Measurements from ENCODE around the gene GSTA3.
"Not testable (repeated sequence)": the region's sequence is repeated elsewhere in the genome, so short reads cannot be mapped to it uniquely, and the experiment has no call there.

The GSTA3 gene

DNA sequence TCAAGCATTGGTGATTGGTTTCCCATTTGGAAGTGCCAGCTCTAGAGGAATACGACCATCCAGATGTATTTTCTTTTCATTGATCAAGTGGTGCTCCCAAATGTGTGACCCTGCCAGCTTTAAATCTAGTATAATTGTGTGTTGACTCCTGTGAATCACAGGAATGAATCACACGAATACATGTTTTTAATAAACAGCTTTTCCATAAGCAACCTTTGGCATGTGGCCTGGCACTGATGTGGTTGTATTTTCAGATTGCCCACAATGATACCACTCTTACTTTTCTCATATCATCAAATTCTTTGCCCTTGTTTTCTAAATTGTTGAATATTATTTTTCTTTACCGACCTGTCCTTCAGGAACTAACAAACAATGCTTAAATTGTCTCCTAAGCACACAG, 367 bp downstream of the GSTA3 start:
- H3K4me3 ChIP-seq (ENCODE audit: low read depth, low read length) = no peak overlapping the region
- H3K4me1 ChIP-seq (ENCODE audit: control insufficient read depth, insufficient read depth, low read length) = no peaks in the 10 kb centered on the region
- CTCF ChIA-PET = interaction anchor here (0.5 kb wide), 1 partner anchor 578 kb away, joined by 4 read pairs; no protein-coding TSS in a partner anchor

DNA sequence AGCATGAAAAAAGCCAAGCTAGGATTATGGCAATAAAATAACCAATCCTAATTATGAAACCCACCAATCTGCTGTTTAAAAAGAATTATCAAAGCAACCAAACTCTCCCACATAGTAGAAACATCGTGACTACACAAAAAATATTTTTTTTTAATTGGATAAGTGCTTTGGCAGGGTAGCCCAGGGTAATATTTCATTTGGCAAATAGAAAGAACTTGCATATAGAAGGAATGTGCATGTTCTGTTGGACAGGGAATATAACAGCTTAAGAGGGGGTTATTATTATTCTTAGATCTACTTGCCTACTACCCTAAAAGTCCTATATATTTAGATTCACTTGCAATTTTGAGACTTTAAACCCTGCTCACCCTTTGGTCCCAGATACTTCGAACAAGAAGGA, 972 bp downstream of the GSTA3 start:
- Histone ChIP-seq H3K27ac (ENCODE audit: extremely low read depth, low read depth, low read length) (no peak overlapping the region), H3K9me3 (ENCODE audit: control insufficient read depth, insufficient read depth, low read depth, low read length) (no peaks in the 10 kb centered on the region), H3K4me1 (ENCODE audit: control insufficient read depth, insufficient read depth, low read length) (no peaks in the 10 kb centered on the region), H3K4me3 (ENCODE audit: low read depth, low read length) (no peak overlapping the region), H3K36me3 (ENCODE audit: control insufficient read depth in 2 of 2, insufficient read depth in 1 of 2, low read length in 2 of 2) (no peaks in the 10 kb centered on the region)
- no peak for TF ChIP-seq KLF10 (tag by site-specific recombination; IDR thresholded peaks at IDR 0.05)
- TF ChIP-seq, protein P1, sequence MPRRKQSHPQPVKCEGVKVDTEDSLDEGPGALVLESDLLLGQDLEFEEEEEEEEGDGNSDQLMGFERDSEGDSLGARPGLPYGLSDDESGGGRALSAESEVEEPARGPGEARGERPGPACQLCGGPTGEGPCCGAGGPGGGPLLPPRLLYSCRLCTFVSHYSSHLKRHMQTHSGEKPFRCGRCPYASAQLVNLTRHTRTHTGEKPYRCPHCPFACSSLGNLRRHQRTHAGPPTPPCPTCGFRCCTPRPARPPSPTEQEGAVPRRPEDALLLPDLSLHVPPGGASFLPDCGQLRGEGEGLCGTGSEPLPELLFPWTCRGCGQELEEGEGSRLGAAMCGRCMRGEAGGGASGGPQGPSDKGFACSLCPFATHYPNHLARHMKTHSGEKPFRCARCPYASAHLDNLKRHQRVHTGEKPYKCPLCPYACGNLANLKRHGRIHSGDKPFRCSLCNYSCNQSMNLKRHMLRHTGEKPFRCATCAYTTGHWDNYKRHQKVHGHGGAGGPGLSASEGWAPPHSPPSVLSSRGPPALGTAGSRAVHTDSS (tag by site-specific recombination; IDR thresholded peaks at IDR 0.05) = peak; percentile 20; the same call in 1 of the 2 replicates
- no peak for TF ChIP-seq ZNF155 (tag by site-specific recombination; IDR thresholded peaks at IDR 0.05)
- ChIA-PET POLR2A (no interaction called here), CTCF (interaction anchor here (0.5 to 0.6 kb wide), 3 partner anchors 10 to 579 kb away, joined by 3 to 4 read pairs (median 3); no protein-coding TSS in a partner anchor)

More for the DNA sequence above, 367 bp downstream of the GSTA3 start:
- H3K36me3 ChIP-seq (ENCODE audit: control insufficient read depth in 2 of 2, insufficient read depth in 1 of 2, low read length in 2 of 2) = no peaks in the 10 kb centered on the region
- H3K27ac ChIP-seq (ENCODE audit: extremely low read depth, low read depth, low read length) = no peak overlapping the region
- H3K9me3 ChIP-seq (ENCODE audit: control insufficient read depth, insufficient read depth, low read depth, low read length) = no peaks in the 10 kb centered on the region
- no peak for TF ChIP-seq ZNF223 (tag by site-specific recombination; IDR thresholded peaks at IDR 0.05)
- TF ChIP-seq ZNF140 (tag by site-specific recombination; IDR thresholded peaks at IDR 0.05) = no peak
- POLR2A ChIA-PET = no interaction called here

DNA sequence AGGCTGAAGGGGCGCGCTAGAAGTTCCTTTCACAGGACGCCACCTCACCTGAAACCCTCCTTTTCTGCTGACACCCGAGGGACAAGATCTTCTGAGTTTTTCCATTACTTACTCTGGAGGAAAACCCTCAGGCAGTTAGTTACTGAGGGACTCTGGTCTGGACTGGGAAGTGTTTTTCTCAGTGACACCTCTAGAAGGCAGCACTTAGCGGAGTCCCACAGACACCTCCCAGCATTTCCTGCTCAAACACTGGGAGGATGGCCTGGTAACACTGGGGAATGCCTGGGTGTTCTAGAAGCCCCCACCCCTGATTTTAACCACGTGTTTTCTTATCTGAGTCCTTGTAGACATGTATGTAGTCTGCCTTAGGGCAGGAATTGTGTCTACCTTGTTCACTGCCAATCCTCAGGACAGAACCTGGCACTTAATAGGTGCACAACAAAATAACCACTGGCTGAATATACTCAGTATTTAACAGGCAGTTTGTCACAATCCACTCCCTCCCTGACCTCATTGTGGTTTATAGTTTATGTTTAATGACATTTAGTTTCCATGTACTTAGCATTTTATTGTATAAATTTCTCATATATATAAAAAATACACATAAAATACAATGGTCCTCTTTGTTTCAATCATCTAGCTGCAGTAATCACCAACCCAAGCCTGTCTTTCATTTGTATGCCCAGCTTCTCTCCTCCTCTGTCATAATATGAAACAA, 4.8 kb downstream of the GSTA3 start:
- POLR2A ChIA-PET = no interaction called here

DNA sequence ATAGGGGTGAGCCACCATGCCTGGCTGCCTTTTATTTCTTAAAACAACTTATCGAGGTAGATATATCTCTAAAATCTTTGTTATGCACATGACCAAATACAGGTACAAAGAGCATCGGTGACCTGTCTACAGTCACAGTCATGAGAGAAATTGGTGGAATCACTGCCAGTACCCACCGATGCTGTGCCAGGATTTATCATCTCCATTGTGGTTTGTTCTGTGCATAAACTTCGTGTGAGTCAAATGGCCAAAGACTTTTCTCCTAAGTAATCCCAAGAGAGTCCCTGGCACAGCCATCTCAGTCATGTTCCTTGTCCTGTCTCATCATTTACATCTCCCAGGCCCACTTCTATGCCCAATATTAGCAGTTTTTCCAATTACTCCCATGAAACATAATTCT, 9.0 kb downstream of the GSTA3 start:
- ChIA-PET POLR2A (no interaction called here), CTCF (no interaction called here)
- H3K4me1 ChIP-seq (ENCODE audit: control insufficient read depth, insufficient read depth, low read length) = no peaks in the 10 kb centered on the region
- H3K9me3 ChIP-seq (ENCODE audit: control insufficient read depth, insufficient read depth, low read depth, low read length) = no peaks in the 10 kb centered on the region
- no peak overlapping the region for H3K27ac ChIP-seq (ENCODE audit: extremely low read depth, low read depth, low read length)
- H3K36me3 ChIP-seq (ENCODE audit: control insufficient read depth in 2 of 2, insufficient read depth in 1 of 2, low read length in 2 of 2) = no peaks in the 10 kb centered on the region
- no peak overlapping the region for H3K4me3 ChIP-seq (ENCODE audit: low read depth, low read length)
- TF ChIP-seq ZNF350 (tag by site-specific recombination; IDR thresholded peaks at IDR 0.05) = no peak

More for the DNA sequence above, 4.8 kb downstream of the GSTA3 start:
- no peaks in the 10 kb centered on the region for H3K9me3 ChIP-seq (ENCODE audit: control insufficient read depth, insufficient read depth, low read depth, low read length)
- H3K27ac ChIP-seq (ENCODE audit: extremely low read depth, low read depth, low read length) = no peak overlapping the region
- H3K4me3 ChIP-seq (ENCODE audit: low read depth, low read length) = no peak overlapping the region
- no peaks in the 10 kb centered on the region for H3K36me3 ChIP-seq (ENCODE audit: control insufficient read depth in 2 of 2, insufficient read depth in 1 of 2, low read length in 2 of 2)
- CTCF ChIA-PET = interaction anchor here (0.7 to 1.0 kb wide), 2 partner anchors 49 to 90 kb away, joined by 3 read pairs; no protein-coding TSS in a partner anchor
- no peak for TF ChIP-seq SCRT1 (tag by site-specific recombination; IDR thresholded peaks at IDR 0.05; ENCODE audit: borderline replicate concordance)
- 0 out of 2 replicates have a peak, but pooled peaks have one; percentile 32 for TF ChIP-seq ZNF664 (tag by site-specific recombination; IDR thresholded peaks at IDR 0.05)
- TF ChIP-seq ZNF768 (tag by site-specific recombination; IDR thresholded peaks at IDR 0.05) = no peak
- no peaks in the 10 kb centered on the region for H3K4me1 ChIP-seq (ENCODE audit: control insufficient read depth, insufficient read depth, low read length)

DNA sequence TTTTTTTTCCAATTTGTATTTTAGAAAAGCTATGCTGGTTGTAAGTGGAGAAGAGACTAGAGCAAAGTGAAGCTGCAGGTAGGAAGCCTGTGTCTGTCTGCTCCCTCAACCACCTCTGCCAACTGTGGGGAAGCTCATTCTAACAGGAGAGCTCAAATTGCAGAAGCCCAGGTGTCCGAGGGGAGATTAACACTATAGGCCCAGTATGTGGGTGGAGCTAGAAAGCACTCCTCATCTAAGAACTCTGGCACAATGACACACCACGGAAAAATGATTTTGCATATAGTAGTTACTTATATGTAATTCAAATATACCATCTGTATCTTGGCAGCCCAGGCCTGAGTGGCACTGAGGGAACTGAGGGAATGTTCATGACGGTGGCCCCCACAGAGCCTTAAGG, 13.7 kb downstream of the GSTA3 start:
- H3K4me3 ChIP-seq (ENCODE audit: low read depth, low read length); POLR2A ChIA-PET; H3K36me3 ChIP-seq (ENCODE audit: control insufficient read depth in 2 of 2, insufficient read depth in 1 of 2, low read length in 2 of 2); H3K9me3 ChIP-seq (ENCODE audit: control insufficient read depth, insufficient read depth, low read depth, low read length); H3K27ac ChIP-seq (ENCODE audit: extremely low read depth, low read depth, low read length); H3K4me1 ChIP-seq (ENCODE audit: control insufficient read depth, insufficient read depth, low read length): not testable (repeated sequence)
- CTCF ChIA-PET = interaction anchor here (0.6 kb wide), 1 partner anchor 51 kb away, joined by 3 read pairs; no protein-coding TSS in a partner anchor

DNA sequence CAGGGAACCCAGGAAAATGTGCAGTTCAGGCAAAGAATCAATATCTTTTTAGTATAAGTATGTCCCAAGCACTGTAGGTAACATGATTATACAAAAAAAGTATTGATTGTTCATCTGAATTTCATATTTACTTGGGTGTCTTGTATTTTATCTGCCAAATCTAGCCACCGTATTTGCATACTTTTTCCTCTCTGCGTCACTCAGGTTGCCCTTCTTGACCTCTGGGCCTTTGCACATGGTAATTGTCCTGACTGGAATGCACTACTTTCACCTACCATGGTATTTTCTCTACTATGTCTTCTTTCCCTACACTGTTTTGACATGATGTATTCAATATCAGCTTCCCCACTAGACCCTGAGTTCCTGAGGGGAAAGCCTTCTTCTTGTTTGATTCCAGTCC, 15.2 kb downstream of the GSTA3 start:
- ChIA-PET CTCF (interaction anchor here (0.6 to 1.8 kb wide), 3 partner anchors 12 to 840 kb away, joined by 3 to 8 read pairs (median 4); partner anchors contain the start of gene GSTA4), POLR2A (no interaction called here)
- Histone ChIP-seq H3K36me3 (ENCODE audit: control insufficient read depth in 2 of 2, insufficient read depth in 1 of 2, low read length in 2 of 2) (no peaks in the 10 kb centered on the region), H3K27ac (ENCODE audit: extremely low read depth, low read depth, low read length) (no peak overlapping the region), H3K4me1 (ENCODE audit: control insufficient read depth, insufficient read depth, low read length) (no peaks in the 10 kb centered on the region), H3K4me3 (ENCODE audit: low read depth, low read length) (no peak overlapping the region), H3K9me3 (ENCODE audit: control insufficient read depth, insufficient read depth, low read depth, low read length) (no peaks in the 10 kb centered on the region)
- TF ChIP-seq ZNF2 (tag by site-specific recombination; IDR thresholded peaks at IDR 0.05) = no peak
- TF ChIP-seq SCRT2 (tag by site-specific recombination; IDR thresholded peaks at IDR 0.05) = no peak
- TF ChIP-seq, protein P2, sequence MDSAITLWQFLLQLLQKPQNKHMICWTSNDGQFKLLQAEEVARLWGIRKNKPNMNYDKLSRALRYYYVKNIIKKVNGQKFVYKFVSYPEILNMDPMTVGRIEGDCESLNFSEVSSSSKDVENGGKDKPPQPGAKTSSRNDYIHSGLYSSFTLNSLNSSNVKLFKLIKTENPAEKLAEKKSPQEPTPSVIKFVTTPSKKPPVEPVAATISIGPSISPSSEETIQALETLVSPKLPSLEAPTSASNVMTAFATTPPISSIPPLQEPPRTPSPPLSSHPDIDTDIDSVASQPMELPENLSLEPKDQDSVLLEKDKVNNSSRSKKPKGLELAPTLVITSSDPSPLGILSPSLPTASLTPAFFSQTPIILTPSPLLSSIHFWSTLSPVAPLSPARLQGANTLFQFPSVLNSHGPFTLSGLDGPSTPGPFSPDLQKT (IDR thresholded peaks at IDR 0.05; ENCODE audit: borderline replicate concordance, low read depth, low read length) = no peak
- TF ChIP-seq ZNF510 (tag by site-specific recombination; IDR thresholded peaks at IDR 0.05; ENCODE audit: insufficient replicate concordance) = no peak
- TF ChIP-seq ZSCAN16 (tag by site-specific recombination; IDR thresholded peaks at IDR 0.05) = no peak
- TF ChIP-seq, protein P3, sequence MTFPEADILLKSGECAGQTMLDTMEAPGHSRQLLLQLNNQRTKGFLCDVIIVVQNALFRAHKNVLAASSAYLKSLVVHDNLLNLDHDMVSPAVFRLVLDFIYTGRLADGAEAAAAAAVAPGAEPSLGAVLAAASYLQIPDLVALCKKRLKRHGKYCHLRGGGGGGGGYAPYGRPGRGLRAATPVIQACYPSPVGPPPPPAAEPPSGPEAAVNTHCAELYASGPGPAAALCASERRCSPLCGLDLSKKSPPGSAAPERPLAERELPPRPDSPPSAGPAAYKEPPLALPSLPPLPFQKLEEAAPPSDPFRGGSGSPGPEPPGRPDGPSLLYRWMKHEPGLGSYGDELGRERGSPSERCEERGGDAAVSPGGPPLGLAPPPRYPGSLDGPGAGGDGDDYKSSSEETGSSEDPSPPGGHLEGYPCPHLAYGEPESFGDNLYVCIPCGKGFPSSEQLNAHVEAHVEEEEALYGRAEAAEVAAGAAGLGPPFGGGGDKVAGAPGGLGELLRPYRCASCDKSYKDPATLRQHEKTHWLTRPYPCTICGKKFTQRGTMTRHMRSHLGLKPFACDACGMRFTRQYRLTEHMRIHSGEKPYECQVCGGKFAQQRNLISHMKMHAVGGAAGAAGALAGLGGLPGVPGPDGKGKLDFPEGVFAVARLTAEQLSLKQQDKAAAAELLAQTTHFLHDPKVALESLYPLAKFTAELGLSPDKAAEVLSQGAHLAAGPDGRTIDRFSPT (tag by site-specific recombination; IDR thresholded peaks at IDR 0.05) = no peak
- TF ChIP-seq ZNF416 (tag by site-specific recombination; IDR thresholded peaks at IDR 0.05) = no peak
